HG02973 (cell line): ENCODE measurements around the gene PDZD7.
A peak's percentile ranks its signal among the peaks of the same experiment; 100 is the strongest.

Experiments
- ATAC-seq: cut with Tn5 transposase; IDR thresholded peaks from one replicate; pipeline ENCODE4 v1.9.1; 2021; ENCODE audit warnings: moderate library complexity; ENCODE audit not compliant: unreplicated experiment

PDZD7 gene

DNA sequence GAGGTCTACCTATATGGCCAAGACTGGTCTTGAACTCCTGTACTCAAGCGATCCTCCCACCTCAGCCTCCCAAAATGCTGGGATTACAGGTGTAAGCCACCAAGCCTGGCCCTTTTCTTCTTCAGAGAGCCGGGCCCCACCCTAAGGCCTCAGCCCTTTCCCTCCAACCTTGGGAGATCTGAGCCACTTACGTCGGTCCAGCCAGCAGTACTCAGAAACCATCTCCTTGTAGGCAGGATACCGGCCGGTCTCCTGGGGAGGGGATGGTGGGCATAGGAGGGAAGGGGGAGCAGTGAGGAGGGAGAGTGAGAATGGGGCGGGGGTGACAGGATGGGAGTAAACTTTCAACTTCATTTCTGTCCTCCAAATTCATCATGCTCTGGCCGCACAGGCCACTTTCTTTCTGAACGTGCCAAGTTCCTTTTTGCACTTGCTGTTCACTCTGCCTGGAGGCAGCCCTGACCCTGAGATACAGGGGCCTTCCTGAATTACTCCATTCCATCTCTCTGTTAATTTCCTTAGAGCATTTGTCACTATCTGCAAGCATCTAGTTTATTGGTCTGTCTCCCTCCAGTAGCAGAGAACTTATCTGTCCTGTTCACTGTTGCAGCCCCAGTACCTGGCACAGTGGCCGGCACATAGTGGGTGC, 10.4 kb downstream of the PDZD7 start:
- no peak for ATAC-seq

DNA sequence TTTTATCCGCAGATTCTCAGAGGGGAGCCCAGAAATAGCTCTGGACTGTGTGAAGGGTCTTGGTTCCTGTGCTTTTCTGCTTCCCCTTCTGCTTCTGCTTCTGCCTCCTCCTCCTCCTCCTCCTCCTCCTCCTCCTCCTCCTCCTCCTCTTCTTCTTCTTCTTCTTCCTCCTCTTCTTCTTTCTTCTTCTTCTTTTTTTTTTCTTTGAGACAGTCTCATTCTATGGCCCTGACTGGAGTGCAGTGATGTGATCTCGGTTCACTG, 11.6 kb downstream of the PDZD7 start:
- no peak for ATAC-seq

DNA sequence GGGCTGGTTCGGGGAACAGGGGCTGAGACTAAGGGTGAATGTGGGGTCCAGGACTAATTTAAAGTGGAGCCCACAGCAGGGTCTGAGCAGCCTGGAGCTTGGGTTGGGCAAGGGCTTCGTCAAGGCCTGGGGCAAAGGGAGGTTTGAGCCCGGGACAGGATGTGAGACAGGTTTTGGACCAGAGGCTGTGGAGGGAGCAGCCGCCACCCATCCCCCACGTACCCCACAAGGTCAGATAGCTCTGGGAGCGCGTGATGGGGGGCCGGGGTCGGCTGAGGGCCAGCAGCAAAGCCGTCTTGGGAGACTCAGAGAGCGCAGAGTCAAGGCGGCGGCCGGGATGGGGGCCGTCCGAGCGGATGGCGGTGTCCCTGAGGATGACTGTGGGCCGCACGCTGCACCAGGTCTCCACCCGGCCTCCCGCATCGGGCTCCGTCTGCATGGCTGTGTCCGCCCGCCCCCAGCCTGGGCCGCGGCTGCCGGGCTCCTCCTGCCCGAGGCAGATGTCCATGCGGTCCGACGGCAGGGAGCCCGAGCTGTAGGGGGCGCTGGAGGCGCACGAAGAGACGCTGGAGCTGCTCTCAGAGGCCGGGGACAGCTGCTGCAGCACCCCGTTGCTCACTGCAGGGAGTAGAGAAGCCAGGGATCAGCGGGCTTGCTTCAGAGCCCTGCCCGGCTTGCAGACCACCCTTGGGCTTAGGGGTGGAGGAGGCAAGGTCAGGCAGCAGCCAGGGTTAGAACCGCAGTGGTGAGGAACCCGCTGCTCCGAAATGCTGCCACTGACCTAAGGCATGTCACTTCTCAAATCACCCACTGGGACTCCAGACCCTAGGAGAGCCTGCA, 12.1 kb downstream of the PDZD7 start:
- peak; percentile 49 for ATAC-seq

DNA sequence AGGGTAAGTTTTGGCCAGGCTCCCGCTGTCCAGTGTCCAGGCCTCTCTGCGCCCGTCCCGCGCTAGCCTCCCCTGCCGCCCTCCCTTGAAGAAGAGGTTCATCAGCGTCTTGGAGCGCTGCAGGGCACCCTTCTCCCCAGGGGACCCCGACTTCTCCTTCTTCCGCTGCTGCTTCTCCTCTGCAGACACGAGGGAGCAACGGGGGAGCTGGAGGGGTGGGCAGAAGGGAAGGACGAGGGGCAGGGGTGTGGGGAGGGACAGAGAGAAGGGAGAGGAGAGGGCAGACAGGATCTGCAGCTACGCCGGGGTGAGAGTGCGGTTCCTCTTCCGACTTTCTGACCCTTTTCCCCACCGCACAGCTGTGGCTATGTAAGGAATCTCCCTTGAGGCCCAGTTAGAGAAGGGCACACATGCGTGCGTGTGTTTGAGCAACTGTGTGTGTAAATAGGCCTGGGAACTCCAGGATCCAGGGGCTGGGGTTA, 12.8 kb downstream of the PDZD7 start:
- ATAC-seq, result no peak

DNA sequence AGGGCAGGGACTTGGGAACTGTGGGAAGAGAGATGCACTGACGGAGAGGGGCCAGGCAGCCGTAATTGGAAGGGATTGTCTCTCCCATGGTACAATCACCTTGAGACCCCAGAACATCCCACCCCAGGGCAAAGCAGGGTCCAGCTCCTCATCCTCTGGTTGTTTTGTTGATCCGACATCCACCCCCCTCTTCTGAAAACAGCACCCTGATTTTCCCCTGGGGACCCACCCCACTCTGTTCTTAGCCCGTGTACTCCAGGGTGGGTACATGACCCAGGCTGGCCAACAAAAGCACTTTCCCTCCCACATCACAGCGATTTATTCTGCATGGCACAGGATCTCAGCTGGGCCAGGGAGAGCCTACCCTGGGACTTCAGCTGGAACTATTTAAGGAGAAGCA, 14.1 kb downstream of the PDZD7 start:
- ATAC-seq, result no peak

DNA sequence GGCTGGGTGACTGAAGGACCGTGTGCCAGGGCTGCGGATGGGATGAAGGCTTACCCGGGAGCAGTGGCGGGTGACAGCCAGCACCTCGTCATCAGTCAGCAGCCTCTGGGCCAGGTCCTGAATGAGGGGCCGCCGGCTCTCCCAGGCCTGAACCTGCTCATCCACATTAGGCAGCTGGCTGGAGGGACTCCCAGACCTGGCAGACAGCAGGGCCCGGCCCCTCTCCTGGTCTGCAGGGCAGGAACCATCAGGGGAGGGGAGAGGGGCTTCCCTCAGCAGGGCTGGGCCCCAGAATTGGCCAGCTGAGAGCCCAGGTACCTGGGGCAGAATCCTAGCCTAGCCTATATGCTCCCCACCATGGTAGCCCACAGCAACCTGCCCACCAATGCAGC, 15.4 kb downstream of the PDZD7 start:
- no peak for ATAC-seq

DNA sequence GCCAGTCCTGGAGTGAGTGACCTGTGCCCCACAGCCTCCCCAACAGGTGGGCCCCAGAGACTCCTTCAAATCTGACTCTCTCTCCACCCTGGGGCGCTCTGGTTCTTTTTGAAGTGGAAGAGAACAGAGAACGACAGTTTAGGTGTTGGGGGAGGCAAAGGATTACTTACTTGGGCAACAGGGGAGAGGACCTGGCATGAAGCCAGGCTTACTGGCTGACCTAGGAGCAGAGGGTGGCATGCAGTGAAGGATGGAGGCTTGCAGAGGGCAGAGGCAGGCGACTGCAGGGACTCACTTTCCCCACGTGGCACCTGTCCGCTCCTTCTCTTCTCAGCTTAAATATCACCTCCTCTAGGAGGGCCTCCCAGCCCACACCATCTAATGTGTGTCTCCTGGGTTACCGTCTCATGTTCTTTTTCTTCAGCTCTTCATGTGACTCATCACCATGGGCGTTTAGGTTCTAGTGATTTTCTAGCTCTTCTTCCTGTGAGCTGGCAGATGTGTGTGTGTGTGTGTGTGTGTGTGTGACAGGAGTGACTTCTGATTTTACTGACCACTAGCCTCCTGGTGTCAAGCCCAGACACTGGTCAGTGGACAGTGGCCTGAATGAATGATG, 15.9 kb downstream of the PDZD7 start:
- no peak for ATAC-seq

DNA sequence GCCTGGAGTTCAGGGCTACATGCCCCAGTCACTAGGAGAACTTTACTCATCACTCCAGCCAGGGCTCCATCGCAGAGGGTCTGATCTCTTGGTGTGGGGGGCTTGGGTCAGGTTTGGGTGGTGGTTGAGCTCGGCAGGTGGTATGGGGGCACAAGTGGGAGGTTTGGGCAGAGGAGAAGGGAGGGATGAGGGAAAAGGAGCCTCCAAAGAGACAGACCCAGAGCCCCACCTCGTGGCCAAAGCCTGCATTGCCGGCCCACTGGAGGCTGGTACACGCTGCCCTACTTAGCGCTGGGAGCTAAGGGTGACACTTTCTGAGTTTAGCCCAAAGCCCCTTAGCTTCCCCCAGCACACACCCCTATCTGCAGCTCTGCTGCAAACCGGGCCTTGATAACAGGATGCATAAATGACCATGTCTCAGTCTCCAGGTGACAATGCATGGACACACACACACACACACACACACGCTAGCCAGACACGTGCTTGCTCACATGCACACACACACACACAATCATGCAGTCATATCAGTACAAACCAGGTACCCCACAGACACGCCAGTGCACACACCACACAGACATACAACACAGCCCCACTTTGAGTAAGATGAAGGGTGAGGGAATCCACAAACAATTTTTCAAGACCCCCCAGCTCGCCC, 16.6 kb downstream of the PDZD7 start:
- ATAC-seq, result no peak

DNA sequence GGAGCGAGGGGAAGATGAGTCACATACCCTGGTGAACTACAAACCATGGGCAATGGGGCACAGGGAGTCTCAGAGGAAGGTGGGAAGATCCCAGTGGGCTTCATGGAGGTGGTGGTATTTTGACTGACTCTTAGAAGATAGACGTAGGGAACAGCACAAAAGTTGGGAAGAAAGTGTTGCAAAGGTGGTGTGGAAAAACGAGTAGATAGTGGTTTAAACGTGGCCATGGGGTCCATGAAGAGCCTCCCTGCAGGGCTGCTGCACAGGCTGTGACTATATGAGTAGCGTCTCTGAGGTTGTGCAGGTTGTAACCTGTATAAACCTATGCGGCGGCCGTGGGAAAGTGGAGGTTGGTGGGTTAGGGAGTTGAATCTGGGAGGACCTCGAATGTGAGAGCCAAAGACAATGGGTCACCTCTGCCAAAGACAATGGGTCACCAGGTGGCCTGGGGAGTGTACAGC, 17.5 kb downstream of the PDZD7 start:
- no peak for ATAC-seq

DNA sequence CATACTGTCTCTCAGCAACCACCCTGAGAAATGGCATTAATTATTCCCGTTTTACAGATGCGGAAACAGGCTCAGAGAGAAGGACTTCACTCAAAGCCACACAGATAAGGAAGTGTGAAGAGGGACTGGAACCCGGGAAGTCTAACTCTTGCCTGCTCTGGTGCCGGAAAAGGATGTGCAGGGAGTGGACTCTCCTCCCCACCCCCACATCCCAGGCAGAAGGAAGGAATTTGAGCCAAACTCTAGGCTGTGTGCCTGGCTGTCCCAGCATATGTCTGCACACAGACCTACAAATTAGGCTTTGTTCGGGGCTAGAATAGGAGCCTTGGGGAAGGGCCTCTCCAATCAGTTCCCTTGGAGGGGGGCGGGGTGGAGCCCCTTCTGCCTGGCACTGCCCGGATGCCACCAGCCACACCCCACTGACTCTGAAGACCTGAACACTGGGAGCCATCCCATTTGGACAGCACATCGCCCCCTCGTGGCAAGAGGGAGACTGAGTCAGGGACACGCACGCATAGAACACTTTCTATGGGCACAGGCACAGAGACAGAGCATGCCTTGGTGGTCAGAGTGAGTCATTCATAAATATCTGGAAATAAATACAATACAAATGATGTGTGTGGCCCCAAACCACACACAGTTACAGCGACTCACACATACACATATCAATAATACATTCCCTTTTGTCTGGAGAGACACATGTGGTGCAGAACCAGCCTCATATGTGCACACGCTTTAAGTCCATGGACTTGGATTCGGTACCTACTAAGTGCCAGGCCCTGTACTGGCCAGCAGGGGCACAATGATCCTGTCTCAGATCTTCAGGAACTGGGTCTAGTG, 18.2 kb downstream of the PDZD7 start:
- peak; percentile 57 for ATAC-seq

DNA sequence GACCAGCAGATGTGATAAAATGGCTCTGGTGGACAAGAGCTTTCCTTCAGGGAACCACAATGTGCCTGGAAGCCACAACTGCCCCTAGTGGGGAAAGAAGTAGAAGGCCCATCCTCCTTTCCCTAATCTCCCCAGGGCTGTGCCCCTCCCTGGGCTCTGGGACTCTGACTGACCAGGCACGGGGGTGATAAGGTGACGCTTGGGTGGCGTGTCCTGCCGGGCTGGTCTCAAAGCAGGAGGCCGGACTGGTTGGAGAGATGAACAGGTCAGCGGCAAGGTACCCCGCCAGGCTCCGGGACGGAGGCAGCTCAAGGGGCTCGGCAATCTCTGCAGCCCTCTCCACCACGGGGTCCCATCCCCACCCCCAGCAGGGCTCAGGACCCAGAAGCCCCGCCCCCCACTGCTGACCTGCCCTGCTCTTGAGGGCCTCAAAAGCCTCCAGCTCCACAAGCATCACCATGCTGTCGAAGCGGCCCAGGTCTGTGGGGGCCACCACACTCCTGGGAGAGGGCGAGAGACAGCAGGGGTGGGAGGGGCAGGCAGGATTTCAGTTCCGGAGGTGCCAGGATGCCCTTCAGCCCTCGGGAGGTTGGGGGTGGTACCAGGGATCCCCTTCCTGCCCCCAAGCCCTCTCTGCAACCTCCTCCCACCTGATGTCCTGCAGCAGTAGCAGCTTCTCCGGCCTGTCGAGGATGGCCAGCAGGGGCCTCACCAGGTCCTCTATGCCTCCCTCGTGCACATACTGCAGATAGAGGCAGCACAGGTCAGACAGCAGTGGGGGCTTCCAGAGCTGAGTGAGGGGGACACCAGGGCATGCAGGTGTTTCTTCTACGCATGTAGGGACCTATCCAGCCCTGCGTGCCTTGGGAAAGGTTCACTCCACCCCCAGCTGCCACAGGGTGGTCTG, 19.2 kb downstream of the PDZD7 start:
- no peak for ATAC-seq

DNA sequence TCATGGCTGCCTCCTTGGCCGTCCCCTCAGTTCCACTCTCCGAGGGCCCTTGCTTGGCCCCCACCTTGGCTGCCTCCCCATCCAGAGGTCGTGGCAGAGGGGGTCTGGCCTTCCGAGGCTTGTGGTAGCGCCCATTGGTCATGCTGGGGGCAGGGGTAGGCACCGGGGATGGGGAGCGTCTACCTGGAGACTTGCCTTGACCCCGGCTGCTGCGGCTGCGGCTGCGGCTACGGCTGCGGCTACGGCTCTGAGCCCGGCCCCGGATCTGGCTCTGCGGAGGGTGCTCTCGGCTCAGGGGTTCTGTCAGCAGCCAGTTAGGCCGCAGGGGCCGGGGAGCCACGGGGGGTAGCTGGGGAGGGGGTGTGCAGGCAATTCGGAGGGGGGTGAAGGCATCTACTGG, 20.6 kb downstream of the PDZD7 start:
- ATAC-seq, result no peak

DNA sequence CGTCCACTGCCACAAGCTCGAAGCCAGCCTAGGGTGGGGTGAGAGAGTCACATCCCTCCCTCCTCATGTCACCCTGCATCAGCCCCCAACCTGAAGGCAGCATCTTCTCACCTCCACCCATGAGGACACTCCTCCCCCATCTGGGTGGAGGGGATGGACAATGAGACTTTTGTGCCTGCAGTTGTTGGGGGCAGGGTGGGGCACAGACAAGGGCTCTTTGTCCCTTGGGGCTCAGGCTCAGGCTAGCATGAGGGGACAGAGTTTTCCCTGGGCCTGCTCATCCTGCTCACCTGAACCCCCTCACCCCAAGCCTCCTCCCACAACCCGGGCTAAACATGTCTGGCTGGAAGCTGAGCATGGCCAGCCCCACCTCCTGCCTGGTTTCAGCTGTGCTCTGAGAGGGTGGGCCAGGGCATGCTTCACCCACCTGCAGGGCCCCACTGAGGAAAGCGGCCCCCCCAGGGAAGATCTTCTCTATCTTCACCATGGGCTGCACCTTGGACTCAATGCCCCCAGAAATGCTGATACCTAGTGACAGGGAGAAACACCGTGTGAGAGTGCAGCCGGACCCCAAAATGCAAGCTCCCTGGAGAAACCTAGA, 22.0 kb downstream of the PDZD7 start:
- no peak for ATAC-seq

DNA sequence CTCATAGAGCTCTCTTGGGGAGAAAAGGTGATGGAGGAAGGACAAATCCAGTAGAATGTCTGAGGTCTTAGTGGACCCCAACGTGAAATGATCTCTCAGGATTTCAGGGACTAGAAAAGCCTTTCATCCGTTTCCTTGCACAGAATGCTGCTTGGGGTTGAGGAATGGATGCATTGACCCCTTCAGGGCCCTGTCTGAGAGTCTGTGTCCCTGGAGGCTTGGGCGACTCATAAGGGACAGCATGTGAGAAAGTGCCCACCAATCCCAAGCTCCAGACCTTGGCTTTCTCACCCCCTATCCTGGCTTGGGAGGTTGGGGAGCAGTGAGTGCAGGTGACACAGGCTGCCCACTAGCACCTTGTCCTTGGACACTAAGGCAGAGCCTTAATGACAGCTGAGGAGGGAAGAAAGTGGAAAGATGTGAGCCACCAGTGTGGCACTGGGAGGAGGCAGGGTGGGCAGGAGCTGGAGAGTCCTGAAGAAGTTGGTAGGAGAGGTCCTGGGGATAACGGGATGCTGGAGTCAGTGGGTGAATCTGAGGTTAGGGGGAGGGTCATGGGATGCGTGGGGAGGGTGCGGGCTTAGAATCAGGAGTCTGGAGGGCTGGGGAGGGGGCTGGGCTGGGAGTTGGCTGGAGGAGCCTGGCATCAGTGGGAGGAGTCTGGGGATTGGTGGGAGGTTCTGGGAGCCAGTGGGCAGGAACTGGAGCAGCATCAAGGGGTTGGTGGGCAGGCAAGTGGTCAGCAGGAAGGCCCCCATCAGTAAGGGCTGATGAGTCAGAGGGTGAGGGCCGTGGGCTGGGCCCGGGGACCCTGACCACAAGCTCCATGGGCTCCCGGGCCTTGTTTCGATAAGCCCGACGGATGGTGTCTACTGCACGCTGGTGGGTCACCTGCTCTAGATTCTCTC, 22.8 kb downstream of the PDZD7 start:
- no peak for ATAC-seq

DNA sequence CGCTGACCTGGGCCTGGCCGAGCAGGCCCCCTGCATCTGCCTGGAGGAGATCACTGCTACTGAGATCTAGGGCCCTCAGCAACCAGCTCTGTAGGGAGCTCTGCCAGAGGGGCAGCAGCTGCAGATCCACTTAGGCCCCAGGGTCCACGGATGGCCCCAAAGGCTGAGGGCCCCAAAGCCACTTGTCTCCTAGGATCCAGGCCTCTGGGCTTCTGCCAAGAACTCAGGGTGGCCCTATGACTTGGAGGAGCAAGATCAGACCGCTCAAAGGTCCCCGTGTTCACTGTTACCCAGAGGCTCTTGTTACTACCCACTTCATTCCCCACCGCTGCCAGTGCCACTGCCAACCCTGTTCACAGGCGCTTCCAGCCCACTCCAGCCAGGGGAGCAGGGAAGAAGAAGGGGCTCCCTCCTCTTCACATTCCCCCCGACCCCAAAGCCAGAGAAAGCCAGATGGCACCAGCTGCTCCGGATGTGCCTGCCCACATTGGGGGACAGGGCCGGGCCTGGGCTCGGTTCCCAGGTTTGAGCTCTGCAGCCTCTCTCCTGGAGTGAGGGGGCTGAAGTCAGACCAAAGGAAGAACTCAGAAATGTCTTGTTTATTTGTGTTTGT, 23.7 kb downstream of the PDZD7 start:
- ATAC-seq, result no peak

DNA sequence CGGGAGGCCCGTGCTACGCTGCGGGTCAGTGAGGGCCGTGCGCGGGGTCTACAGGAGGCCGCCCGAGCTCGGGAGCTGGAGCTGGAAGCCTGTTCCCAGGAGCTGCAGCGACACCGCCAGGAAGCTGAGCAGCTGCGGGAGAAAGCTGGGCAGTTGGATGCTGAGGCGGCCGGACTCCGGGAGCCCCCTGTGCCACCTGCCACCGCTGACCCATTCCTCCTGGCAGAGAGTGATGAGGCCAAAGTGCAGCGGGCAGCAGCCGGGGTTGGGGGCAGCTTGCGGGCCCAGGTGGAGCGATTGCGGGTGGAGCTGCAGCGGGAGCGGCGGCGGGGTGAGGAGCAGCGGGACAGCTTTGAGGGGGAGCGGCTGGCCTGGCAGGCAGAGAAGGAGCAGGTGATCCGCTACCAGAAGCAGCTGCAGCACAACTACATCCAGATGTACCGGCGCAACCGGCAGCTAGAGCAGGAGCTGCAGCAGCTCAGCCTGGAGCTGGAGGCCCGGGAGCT, 24.3 kb downstream of the PDZD7 start:
- no peak for ATAC-seq

DNA sequence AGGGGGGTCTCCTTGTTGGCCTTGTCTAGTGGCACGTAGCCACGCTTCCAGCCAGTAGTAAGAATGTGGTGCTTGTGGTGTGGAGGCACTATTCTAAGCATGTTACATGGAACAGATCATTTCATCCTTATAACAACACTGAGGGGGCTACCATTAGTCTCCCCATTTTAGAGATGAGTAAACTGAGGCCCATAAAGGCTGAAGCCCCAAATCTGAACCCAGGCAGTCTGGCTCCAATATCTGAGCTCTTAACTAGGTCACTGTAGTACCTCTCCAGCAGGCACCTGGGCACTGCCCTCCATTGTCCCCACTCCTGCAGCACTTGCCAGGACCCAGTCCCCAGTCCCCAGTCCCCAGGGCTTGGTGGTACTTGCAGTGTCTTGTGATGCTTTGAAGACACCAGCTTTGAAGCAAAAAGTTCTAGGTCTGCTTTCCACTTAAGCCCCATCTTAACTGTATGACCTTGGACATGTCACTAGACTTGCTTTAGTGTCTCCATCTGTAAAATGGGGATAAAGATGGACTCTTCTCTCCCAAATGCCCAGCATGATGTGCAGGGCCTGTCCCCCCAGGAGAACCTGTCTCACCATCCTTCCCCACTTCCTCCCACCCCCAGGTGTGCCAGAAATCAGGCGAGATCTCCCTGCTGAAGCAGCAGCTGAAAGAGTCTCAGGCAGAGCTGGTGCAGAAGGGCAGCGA, 24.9 kb downstream of the PDZD7 start:
- ATAC-seq, result no peak
